Fibroblast of skin of left quadriceps (primary cell): ENCODE measurements around the gene HOXC4.
"Not testable (repeated sequence)": the region's sequence is repeated elsewhere in the genome, so short reads cannot be mapped to it uniquely, and the experiment has no call there.

Experiments used
- DNase-seq, 2 experiments: peaks; one replicate each; pipeline ENCODE4 v3.0.0-alpha.2; 2013; ENCODE audit warnings: low read depth in 2 of 2

Gene HOXC4

DNA sequence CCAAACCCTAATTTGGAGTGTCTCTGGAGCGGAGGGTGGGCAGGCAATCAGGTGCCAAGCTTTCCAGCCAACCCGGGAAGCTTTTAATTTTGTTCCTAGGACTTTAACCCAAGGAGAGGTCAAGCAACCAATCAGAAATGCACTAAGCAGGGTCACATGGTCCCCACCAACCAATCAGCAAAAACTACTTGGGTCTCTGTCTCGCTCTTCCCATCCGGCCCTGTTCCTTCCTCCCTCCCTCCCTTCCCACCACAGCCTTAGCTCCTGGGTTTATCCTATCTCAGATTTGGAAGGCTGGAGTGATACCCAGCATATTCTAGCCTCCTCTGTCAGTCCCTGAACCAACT, 13.5 kb upstream of the HOXC4 start:
- DNase-seq, result no peak

DNA sequence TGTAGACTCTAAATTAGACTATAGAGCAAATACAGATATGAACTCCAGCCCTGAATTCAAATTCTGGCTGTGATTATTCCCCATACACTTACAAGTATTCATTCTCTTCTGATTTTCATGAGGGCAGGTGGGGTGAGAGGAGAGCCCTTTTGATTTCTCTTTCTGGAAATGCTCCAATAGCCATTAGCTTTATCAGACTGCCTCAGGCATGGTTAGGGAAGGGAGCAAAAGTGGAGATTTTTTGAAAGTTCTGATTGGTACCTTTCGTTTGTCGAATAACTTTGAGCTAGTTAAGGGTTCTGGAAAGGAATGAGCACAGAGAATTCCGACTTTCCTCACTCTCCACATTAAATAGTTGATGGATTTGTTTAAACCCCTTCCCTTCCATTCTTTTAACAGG, 13.0 kb upstream of the HOXC4 start:
- no peak for DNase-seq

- no peak for DNase-seq
Observed at GRCh38 chr12:54041097-54041690, 12.4 kb upstream of the HOXC4 start.

GRCh38 chr12:54042033-54042432, 11.6 kb upstream of the HOXC4 start:
- DNase-seq, result not testable (repeated sequence)

- no peak for DNase-seq
Observed at GRCh38 chr12:54042970-54043853, 10.4 kb upstream of the HOXC4 start.

DNA sequence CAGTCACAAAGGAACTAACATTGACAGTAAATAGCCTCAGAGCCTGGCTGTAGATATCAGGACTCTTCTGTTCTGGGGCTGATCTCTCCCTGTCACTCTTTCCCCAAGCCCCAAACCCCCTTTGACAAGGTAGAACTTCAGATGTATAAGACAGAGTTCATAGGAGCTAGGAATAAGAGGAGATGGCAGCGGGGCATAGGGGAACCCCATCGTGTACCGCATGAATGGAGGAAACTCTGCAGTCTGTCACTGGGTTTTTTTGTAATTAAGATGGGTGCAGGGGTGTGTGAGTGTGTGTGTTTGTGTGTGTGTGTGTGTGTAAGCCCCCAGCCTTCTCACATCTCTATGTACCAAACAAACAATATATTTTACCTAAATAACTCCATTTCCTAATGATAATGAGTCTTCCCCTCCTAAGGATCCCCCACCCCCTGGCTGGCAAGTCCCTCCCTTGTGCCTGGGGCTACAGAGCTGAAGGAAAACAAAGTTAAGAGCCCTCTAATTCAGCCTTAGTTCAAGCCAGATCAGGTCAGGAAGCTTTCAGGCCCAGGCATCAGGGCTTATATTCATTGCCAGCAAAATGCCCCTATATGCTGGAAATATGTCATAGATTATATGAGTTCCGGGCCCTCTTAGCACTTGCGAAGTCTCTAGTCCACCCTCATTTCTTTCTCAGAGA, 9.1 kb upstream of the HOXC4 start:
- DNase-seq, result no peak

GRCh38 chr12:54045401-54045800, 8.2 kb upstream of the HOXC4 start:
- no peak for DNase-seq

DNA sequence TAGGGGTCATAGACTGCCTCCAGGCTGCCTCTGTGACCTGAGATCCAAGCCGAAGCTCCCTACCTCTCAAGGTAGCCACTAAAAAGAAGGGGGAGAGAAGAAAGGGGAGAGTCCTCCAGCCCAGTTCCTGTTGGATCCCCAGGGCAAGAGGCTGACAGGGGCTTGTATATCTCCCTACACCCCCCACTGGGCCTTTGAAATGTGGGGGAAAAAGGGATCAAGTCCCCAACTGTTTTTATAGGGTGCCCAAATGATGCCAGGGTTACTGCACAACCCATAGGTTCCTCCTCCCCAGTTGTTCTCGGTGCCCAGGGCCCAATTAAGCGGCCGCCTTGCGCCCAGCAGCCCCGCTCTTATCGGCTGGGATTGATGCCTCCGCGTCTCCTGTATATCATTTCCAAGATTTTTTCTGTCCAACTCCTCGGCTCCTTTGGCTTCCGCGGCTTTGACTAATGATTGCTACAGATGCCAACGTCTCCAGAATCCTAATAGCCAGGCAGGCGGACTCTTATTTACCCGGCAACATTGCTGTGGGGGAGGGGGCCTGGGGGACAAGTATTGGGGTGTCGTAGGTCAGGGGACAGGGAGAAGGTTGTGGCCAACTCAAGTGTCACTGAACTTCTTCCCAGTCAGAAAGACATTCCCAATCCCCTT, 7.6 kb upstream of the HOXC4 start:
- no peak for DNase-seq

DNA sequence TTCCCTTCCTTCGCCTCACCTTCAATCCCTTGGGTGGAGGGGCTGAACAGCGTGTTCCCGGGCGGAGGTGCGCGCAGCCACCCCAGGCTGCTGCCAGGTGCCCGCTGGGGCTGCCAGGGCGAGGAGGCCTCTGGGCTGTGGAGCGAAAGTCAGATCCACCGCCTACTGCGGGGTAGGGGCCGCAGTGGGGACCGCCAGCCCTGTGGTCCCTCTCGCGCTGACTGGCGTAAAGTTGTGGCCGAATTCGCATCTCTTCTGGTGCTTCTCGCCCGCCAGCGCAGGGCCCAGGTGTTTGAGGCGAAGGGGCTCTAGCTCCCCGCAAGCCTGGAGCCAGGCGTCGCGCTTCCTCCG, 6.9 kb upstream of the HOXC4 start:
- no peak for DNase-seq

- no peak for DNase-seq
Observed at GRCh38 chr12:54047160-54047963, 6.3 kb upstream of the HOXC4 start.

- no peak for DNase-seq
Observed at GRCh38 chr12:54047964-54048303, 5.7 kb upstream of the HOXC4 start.

DNA sequence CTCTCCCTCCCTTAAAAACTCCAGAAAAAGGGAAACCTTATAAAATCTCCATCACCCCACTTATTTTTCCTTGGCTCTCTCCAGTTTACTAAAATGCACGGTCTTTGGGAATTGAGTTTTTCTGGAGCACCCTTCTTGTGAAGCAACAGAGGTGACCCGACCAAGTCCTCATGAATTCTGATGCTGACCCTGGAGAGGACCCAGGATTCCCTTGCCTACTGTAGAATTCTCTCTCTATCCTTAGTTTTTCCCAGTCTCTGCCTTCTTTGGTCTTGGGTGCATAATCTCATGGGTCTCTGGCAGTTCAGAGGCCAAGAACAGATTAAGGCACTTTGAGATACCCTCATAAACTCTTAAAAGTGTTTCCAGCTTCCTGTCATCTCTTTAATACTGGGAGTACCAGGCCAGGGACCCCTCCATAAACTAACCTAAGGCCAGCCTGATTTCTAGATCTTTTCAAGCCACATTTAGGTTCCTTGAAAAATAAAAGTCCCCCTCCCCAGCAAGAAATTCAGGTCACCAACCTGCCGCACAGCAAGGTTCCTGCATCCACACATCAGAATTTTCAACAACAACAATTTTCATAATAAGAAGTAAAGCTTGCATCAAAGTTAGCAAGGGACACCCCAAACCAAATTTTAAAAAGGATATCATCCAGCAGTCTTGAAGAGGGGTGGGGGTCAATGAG, 5.1 kb upstream of the HOXC4 start:
- no peak for DNase-seq

GRCh38 chr12:54049108-54049507, 4.5 kb upstream of the HOXC4 start:
- no peak for DNase-seq

- DNase-seq, result no peak
Observed at GRCh38 chr12:54050482-54050810, 3.2 kb upstream of the HOXC4 start.

GRCh38 chr12:54051026-54051842, 2.4 kb upstream of the HOXC4 start:
- no peak for DNase-seq

DNA sequence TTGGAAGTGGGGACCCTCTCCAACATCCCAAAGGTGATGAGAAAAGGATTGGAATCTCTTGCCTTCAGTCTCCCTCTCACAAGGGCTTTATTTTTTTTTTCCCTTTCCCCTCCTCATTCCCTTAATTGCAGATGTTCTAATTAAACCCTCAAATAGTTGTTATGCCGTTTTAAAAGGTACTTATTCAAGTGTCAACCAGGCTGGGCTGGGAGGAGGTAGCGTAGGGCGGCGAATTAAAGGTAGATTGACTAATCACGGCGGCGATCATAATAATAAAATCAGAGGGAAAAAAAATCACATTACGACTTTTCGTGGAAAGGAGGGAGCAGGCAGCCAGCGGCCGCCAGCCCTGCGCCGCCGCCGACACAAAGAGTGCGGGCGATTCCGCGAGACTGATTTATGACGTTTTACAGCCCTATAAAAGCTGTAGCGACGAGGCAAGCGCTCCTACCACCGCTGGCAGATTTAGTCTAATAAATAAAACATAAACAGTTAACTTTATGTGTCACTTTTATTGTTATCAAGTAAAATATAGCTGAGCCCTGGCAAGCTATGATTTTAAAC, 1.7 kb upstream of the HOXC4 start:
- DNase-seq, result no peak

- DNase-seq, result no peak
Observed at GRCh38 chr12:54052438-54053002, 1.1 kb upstream of the HOXC4 start.

DNA sequence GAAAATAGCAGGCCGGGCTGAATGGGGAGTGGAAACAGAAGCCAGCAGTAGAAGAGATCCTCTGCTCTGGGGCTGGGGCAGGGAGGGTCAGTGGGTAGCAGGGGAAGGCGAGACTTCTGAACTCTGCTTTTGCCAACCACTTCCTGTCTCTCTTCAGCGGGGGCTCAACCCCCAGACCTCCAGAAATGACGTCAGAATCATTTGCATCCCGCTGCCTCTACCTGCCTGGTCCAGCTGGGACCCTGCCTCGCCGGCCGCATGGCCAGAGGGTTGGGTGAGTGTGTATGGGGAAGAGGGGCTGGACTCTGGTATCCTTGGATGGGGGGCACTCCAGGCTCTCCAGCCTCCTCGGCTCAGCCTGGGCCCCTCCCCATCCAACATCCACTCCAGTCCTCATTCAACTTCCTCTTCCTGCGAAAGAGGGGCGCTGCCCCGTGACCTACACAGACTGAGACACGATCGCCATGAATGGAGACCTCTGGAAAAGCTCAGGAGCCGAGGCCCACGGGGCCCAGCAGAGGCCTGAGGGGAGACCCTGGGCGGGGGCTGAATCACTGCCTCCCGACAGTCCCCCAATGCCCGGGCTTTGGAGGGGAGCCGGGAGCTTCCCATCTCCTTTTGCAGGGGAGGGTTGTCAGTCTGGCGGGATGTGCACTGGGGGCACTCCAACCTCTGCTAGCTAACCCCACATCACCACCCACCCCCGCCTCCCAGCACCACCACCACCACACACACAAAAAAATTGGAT, 458 bp upstream of the HOXC4 start:
- DNase-seq, result no peak

- no peak for DNase-seq
Observed at GRCh38 chr12:54054742-54055194, 1.1 kb downstream of the HOXC4 start.
